ENCODE data around the gene GNG13.
"Not testable (repeated sequence)": the region's sequence is repeated elsewhere in the genome, so short reads cannot be mapped to it uniquely, and the experiment has no call there.

Gene GNG13

GRCh38 chr16:761625-762513 is 38.7 kb downstream of the GNG13 start:
- DNase-seq (ENCODE audit: low read depth in 2 of 2): no peak

DNA sequence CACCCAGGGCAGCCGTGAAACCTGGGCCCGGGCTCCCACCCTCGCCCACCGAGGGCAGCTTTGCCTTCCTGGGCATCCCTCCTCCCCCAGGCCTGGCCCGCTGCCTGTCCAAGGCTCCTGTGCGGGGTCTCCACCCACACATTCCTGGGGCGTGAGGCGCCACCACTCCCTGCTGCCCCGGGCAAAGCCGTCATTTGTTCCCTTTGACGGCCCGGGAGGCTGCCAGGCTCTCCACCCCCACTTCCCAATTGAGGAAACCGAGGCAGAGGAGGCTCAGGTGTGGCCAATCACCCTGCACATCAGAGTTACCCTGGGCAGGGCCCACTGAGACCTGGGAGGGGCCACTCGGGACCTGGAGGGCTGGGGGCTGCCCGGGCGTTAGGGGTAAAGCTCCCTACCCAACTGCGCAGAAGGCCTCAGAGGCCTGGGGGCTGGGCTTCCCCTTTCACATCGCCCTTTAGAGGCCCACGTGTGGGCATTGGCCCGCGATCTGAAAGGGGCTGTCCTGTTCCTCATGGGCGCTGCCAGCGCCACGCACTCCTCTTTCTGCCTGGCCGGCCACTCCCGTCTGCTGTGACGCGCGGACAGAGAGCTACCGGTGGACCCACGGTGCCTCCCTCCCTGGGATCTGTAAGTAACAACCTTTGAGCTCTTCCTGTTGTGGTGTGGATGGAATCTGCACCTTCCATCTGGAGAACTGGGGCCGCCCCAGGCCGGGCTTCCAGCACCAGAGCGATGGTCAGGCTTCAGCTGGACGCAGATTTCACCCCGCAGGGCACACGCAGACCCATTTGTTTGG is 39.8 kb downstream of the GNG13 start, which contains the start of gene MSLN:
TSS of gene MSLN (plus strand) at position 190 of the 799 bp plus-strand sequence. CDS start 1,947 bp downstream, outside the sequence.
- no peak for DNase-seq (ENCODE audit: low read depth in 2 of 2)

DNA sequence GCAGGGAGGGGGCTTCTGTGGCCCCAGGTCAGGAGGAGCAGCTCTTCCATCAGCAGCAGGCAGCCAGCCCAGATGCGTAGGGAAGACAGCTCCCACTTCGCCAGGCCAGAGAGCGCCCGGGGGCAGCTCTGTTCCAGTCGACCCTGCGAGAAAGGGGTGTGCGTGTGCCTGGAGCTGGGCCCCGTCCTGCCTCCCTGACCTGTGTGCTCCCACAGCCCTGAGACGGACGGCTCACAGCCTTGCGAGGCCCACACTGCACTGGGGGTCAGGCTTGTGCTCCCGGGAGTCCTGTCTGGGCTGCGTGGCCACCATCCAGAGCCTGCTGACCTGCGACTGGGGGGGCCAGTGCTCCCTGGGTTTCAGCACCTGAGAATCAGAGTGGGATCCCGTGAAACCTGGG is 40.5 kb downstream of the GNG13 start:
- no peak for DNase-seq (ENCODE audit: low read depth in 2 of 2)

DNA sequence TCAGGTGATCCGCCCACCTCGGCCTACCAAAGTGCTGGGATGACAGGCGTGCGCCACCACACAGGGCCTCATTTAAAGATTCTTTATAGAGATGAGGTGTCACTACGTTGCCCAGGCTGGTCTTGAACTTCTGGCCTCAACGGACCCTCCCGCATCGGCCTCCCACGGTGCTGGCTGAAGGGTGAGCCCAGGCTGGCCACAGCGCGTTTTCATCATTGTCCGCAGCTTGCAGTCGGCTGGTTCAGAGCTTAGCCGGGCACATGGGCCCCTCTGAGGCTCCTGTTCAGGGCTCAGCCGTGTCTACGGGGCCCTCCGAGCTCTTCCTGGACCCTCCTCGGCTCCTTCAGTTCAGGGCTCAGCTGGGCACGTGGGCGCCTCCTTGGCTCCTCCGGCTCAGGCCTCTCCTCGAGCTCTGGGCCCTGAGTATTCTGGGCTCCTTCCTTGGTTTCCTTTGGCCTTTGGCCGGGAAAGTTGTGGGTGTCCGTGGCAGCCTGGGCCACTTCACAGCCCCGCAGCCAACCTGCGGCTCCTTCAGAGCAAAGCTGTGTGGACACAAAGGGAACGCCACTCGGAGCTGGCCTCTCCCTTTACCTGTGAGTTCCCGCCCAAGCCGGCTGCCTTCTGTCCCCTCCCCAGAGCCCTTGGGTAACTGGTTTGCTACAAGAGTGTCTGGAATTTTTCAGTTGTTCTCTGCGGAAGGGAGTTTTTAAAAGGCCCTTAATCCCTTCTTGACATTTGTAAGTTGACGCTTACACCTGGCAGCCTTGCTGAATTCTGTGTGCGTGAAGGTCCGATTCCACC is 41.2 kb downstream of the GNG13 start:
- DNase-seq (ENCODE audit: low read depth in 2 of 2): no peak

DNA sequence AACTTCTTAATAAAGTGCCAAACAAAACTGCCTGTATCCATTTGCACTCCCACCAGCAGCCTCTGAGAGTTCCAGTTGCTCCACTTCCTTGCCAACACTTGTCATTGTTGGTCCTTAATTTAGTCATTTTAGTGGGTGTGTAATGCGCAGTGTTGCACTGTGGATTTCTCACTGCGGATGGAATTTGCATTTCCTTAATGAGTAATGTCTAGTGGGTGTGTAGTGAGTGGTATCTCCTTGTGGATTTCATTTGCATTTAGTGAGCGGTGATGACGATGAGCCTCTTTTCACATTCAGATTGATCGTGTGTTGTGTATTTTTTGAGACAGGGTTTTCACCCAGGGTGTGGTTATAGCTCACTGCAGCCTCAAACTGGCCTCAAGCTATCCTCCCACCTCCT is 44.1 kb downstream of the GNG13 start:
- no peak for DNase-seq (ENCODE audit: low read depth in 2 of 2)

DNA sequence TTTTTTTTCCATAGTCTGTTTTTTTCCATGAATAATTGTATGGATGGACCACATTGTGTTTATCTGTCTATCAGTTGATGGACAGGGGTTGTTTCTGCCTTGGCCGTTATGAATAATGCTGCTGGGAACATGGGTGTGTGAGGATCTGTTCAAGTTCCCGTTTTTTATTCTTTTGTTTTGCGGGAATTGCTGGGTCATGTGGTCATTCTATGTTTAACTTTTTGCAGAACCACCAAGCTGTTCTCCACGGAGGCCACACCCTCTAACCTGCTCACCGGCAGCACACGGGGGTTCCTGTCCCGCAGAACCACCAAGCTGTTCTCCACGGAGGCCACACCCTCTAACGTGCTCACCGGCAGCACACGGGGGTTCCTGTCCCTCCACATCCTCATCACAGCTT is 45.9 kb downstream of the GNG13 start:
- DNase-seq (ENCODE audit: low read depth in 2 of 2): no peak

DNA sequence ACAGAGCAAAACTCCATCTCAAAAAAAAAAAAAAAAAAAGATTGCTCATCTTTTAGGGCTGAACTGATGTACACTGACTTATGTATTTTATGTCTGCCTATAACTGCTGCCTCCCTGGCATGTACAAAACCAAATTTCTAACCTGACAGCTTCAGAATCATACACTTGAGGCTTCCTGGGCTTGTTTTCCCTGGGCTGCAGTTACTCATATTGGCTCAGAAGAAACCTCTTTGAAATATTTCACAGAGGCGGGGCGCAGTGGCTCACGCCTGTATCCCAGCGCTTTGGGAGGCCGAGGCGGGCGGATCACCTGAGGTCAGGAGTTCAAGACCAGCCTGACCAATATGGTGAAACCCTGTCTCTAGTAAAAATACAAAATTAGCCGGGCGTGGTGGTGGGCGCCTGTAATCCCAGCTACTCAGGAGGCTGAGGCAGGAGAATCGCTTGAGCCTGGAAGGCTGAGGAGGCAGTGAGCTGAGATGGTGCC is 46.4 kb downstream of the GNG13 start:
- DNase-seq (ENCODE audit: low read depth in 2 of 2): not testable (repeated sequence)

GRCh38 chr16:752007-752312 is 48.6 kb downstream of the GNG13 start:
- no peak for DNase-seq (ENCODE audit: low read depth in 2 of 2)

GRCh38 chr16:751152-752006 is 49.2 kb downstream of the GNG13 start:
- DNase-seq (ENCODE audit: low read depth in 2 of 2): no peak

- no peak for DNase-seq (ENCODE audit: low read depth in 2 of 2)
Measured at GRCh38 chr16:750485-750884, 50.0 kb downstream of the GNG13 start.

DNA sequence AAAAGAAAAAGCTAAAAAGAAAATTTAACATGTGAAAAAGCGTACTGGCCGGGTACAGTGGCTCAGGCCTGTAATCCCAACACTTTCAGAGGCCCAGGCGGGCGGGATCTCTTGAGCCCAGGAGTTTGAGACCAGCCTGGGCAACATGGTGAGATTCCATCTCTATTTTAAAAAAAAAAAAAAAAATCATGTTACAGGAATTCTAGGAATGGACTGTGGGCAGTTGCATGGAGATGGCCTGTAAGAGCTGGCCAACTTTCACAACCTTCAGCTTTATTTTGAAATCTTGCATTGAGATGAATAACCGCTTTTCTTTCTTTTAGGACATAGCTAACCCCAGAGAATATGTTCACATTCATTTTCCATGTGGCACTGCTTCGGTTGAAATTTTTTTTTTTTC is 51.5 kb downstream of the GNG13 start:
- DNase-seq (ENCODE audit: low read depth in 2 of 2): no peak
